ENCODE data around the gene LRRC32. TPM values are rescaled to one million over a fixed set of nuclear protein-coding genes. Genes with fewer than 3 reads are reported as not detected.
A peak's percentile ranks its signal among the peaks of the same experiment; 100 is the strongest.
"Not testable (repeated sequence)": the region's sequence is repeated elsewhere in the genome, so short reads cannot be mapped to it uniquely, and the experiment has no call there.

LRRC32 gene
- total RNA-seq, 1 donor from 2014 or later: 0.26 TPM

DNA sequence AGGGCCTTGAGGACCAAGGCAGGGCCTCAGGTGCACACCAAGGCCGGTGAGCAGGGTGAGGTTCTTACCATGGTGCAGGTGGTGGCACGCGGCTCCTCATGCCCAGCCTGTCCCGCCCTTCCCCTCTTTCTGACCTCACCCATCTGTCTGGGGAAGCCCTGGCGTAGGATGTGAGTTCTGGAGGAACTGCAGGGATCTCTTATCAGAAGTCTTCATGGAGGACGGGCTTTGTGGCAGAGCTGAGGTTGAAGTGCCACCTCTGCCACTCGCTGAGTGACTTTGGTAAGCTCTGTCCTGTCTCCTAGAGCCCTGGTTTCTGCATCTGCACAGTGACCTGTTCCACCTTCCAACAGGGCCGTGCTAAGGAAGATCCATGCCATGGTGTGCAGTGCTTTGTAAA lies 49.1 kb downstream of the LRRC32 start:
- DNase-seq (ENCODE audit: low read depth) (no peak), FAIRE-seq (no peak)

DNA sequence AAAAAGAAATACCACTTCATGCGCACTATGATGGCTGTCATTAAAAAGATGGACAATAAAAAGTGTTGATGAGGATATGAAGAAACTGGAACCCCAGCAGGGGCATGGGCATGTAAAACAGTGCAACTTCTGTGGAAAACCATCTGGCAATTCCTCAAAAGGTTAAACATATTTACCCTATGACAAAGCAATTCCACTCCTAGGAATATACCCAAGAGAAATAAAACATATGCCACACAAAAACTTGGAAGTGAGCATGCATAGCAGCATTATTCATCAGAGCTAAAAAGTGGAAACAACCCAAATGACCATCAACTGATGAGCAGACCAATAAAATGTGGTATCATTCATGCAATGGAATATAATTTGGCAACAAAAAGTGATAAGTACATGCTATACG lies 50.1 kb downstream of the LRRC32 start:
- DNase-seq (ENCODE audit: low read depth): peak; percentile 20
- no peak for FAIRE-seq
- H3K36me3 ChIP-seq (ENCODE audit: control insufficient read depth, insufficient read depth, low read length): no peaks in the 10 kb centered on the region
- no peak overlapping the region for H3K4me3 ChIP-seq (ENCODE audit: low read depth, low read length)
- TF ChIP-seq, protein P1, sequence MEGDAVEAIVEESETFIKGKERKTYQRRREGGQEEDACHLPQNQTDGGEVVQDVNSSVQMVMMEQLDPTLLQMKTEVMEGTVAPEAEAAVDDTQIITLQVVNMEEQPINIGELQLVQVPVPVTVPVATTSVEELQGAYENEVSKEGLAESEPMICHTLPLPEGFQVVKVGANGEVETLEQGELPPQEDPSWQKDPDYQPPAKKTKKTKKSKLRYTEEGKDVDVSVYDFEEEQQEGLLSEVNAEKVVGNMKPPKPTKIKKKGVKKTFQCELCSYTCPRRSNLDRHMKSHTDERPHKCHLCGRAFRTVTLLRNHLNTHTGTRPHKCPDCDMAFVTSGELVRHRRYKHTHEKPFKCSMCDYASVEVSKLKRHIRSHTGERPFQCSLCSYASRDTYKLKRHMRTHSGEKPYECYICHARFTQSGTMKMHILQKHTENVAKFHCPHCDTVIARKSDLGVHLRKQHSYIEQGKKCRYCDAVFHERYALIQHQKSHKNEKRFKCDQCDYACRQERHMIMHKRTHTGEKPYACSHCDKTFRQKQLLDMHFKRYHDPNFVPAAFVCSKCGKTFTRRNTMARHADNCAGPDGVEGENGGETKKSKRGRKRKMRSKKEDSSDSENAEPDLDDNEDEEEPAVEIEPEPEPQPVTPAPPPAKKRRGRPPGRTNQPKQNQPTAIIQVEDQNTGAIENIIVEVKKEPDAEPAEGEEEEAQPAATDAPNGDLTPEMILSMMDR (IDR thresholded peaks at IDR 0.05; ENCODE audit: insufficient read depth, low read length, severe bottlenecking): no peak
- H3K27me3 ChIP-seq (ENCODE audit: control insufficient read depth, insufficient read depth, low read length): no peaks in the 10 kb centered on the region

More for the DNA sequence above, 49.1 kb downstream of the LRRC32 start:
- TF ChIP-seq, protein P1 (IDR thresholded peaks at IDR 0.05; ENCODE audit: insufficient read depth, low read length, severe bottlenecking): no peak
- no peak overlapping the region for H3K4me3 ChIP-seq (ENCODE audit: low read depth, low read length)
- no peaks in the 10 kb centered on the region for H3K27me3 ChIP-seq (ENCODE audit: control insufficient read depth, insufficient read depth, low read length)
- H3K36me3 ChIP-seq (ENCODE audit: control insufficient read depth, insufficient read depth, low read length): no peaks in the 10 kb centered on the region

DNA sequence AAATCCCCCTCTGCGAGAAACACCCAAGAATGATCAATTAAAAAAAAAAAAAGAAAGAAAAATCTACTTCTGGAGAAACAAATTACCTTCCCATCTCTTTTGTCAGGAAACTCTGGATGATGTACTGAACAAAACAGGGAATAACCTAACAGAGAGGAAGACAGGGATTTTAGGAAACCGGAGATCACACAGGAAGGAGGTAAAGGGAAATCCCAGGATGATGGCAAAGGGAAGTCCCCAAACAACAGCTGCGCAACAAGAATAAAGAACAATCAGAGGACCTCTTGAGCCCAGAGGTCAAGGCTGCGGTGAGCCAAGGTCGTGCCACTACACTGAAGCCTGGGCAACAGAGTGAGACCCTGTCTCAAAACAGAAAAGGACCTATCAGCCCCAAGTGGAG lies 50.7 kb downstream of the LRRC32 start:
- H3K4me3 ChIP-seq (ENCODE audit: low read depth, low read length); H3K36me3 ChIP-seq (ENCODE audit: control insufficient read depth, insufficient read depth, low read length); H3K27me3 ChIP-seq (ENCODE audit: control insufficient read depth, insufficient read depth, low read length); DNase-seq (ENCODE audit: low read depth); FAIRE-seq: not testable (repeated sequence)

DNA sequence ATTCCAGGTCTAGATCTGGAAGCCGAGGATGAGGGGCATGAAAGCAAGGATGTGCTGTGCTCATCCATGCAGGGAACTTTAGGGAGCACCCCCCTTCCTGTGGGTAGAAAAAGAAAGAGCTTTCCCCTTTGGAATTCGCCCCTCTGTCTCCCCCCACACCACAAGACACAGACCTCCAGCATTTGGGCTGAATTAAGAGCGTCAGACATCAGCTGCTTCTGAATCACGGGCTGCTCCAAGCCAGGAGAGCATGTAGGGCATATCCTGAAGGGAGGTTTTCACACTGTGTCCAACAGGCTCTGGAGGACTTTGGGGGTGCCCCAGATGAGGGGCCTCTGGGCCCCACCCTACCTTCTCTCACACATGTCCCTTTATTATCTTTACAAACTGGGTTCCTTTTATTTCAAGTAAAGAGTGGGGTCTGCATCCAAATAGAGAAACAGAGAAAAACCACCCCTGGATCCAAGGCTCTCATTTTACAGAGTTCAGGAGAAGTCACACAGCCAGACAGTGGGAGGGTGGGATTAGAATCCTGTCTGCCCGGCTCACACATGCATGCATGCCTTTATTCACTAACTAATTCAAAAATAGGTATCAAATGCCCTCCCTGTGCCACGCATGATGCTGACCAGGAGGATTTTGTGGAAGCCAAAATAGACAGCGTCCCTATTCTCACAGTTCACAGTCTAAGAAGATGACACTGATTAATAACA lies 52.8 kb downstream of the LRRC32 start:
- FAIRE-seq: no peak
- DNase-seq (ENCODE audit: low read depth): no peak
- Histone ChIP-seq H3K27me3 (ENCODE audit: control insufficient read depth, insufficient read depth, low read length) (no peaks in the 10 kb centered on the region), H3K36me3 (ENCODE audit: control insufficient read depth, insufficient read depth, low read length) (no peaks in the 10 kb centered on the region), H3K4me3 (ENCODE audit: low read depth, low read length) (no peak overlapping the region)
- TF ChIP-seq, protein P1 (IDR thresholded peaks at IDR 0.05; ENCODE audit: insufficient read depth, low read length, severe bottlenecking): no peak

DNA sequence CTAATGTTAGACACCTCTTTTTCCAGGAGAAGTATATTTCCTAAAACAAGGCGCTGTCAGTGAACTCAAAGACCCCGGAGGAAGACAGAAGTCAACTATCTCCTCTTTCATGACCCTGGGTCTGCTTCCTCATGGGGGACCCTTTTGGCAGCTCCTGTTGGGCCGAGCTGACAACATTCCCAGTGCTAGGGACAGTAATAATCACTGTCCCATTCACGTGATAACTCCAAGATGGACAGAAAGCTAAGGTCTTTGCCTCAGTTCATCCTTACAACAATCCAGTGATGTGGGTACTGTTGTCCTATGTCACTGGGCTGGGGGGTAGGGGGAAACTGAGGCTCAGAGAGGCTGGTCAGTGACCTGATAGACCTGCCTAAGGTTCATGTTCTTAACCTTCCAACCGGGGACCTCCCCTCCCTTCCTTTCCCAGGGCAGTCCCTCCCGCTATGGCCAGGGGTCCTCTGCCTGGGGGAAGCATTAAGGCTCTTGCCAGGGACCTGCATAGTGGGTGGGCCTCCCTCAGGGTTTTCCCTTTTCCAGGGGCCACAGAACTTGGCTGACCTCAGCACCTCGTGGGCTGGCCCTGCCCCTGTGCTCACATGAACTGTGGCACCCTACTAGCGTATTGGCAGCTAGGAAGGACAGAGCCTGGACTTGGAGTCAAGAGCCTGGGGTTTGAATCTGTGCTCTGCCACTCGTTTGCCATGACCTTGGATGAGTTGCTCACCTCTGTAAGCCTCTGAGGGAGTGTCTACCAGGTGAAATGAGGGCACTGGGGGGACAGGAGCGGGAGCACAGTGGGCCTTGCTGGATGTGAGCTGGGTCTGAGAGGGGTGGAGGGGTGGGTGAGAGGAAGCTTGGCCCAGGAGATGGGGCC lies 53.6 kb downstream of the LRRC32 start:
- TF ChIP-seq, protein P1 (IDR thresholded peaks at IDR 0.05; ENCODE audit: insufficient read depth, low read length, severe bottlenecking): no peak
- FAIRE-seq: peak; percentile 95
- DNase-seq (ENCODE audit: low read depth): no peak

DNA sequence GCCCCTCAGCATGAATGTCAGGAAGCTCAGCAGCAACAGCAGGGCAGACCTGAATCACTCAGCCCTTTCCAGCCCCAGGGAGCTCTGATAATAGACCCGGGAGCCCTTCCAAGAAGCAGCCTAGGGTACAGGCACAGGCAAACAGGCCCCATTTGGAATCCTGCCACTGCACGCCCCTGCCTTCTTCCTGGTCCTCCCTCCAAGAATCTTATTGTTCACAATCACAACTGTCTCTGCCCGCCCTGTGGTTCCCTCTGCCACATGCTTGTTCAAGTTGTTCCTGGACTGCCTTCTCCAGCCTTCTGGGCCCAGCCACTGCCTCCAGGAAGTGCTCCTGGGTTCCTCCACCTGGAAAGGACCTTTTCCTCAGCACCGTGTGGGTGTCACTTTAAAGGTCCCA lies 54.6 kb downstream of the LRRC32 start:
- H3K36me3 ChIP-seq (ENCODE audit: control insufficient read depth, insufficient read depth, low read length): no peaks in the 10 kb centered on the region
- H3K4me3 ChIP-seq (ENCODE audit: low read depth, low read length): no peak overlapping the region
- DNase-seq (ENCODE audit: low read depth): peak; percentile 50
- no peak for FAIRE-seq
- no peaks in the 10 kb centered on the region for H3K27me3 ChIP-seq (ENCODE audit: control insufficient read depth, insufficient read depth, low read length)
- TF ChIP-seq, protein P1 (IDR thresholded peaks at IDR 0.05; ENCODE audit: insufficient read depth, low read length, severe bottlenecking): no peak

More for the DNA sequence above, 53.6 kb downstream of the LRRC32 start:
- no peaks in the 10 kb centered on the region for H3K36me3 ChIP-seq (ENCODE audit: control insufficient read depth, insufficient read depth, low read length)
- no peaks in the 10 kb centered on the region for H3K27me3 ChIP-seq (ENCODE audit: control insufficient read depth, insufficient read depth, low read length)
- no peak overlapping the region for H3K4me3 ChIP-seq (ENCODE audit: low read depth, low read length)
